HG03064 (cell line): ENCODE measurements around the gene BIRC6.

Experiments used
- ATAC-seq: cut with Tn5 transposase; IDR thresholded peaks from one replicate; pipeline ENCODE4 v1.9.1; 2021; ENCODE audit warnings: low read depth; ENCODE audit not compliant: unreplicated experiment

Gene BIRC6

GRCh38 chr2:32666704-32667103 is 309.9 kb downstream of the BIRC6 start:
- no peak for ATAC-seq

DNA sequence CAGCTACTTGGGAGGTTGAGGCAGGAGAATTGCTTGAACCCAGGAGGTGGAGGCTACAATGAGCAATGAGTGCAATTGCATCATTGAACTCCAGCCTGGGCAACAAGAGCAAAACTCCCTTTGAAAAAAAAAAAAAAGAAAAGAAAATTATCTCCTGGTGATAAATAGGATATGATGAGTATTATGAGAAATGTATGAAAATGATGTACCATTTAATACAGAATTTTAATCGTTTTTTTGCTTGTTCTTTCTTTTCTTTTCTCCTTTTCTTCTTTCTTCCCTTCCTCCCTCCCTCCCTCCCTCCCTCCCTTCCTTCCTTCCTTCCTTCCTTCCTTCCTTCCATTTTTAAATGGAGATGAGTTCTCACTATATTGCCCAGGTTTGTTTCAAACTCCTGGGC is 311.4 kb downstream of the BIRC6 start:
- no peak for ATAC-seq
